WTC11 (cell line): ENCODE measurements around the gene TBC1D20. TPM values are rescaled to one million over a fixed set of nuclear protein-coding genes. Genes with fewer than 3 reads are reported as not detected.

Experiments
- ATF1 ChIP-seq: sonication (generic); formaldehyde crosslinking; IDR thresholded peaks from 2 replicates; pipeline ENCODE4 v1.8.1; 2023; ENCODE audit warnings: mild to moderate bottlenecking, moderate library complexity, missing genetic modification reagents
- ATF6 ChIP-seq: sonication (generic); formaldehyde crosslinking; IDR thresholded peaks from 2 replicates; pipeline ENCODE4 v1.8.1; 2023; ENCODE audit warnings: mild to moderate bottlenecking, missing genetic modification reagents
- CBFB ChIP-seq: sonication (generic); formaldehyde crosslinking; IDR thresholded peaks from 2 replicates; pipeline ENCODE4 v1.8.1; 2022; ENCODE audit warnings: mild to moderate bottlenecking, low read depth, missing genetic modification reagents
- CREM ChIP-seq: sonication (generic); formaldehyde crosslinking; IDR thresholded peaks from 2 replicates; pipeline ENCODE4 v1.8.1; 2022; ENCODE audit warnings: mild to moderate bottlenecking, missing genetic modification reagents, moderate library complexity
- CTCF ChIP-seq: fragments of 200-600 bp; IDR thresholded peaks from 2 replicates; pipeline ENCODE4 v1.8.0; 2022; ENCODE audit warnings: antibody characterized with exemption
- E2F4 ChIP-seq: sonication (generic); formaldehyde crosslinking; IDR thresholded peaks from 2 replicates; pipeline ENCODE4 v1.8.1; 2022; ENCODE audit warnings: low read depth, mild to moderate bottlenecking, moderate library complexity, missing genetic modification reagents, borderline replicate concordance
- ELF4 ChIP-seq: sonication (generic); formaldehyde crosslinking; IDR thresholded peaks from 2 replicates; pipeline ENCODE4 v1.8.1; 2022; ENCODE audit warnings: low read depth, mild to moderate bottlenecking, moderate library complexity, missing genetic modification reagents
- ETV6 ChIP-seq: sonication (generic); formaldehyde crosslinking; IDR thresholded peaks from 2 replicates; pipeline ENCODE4 v1.8.1; 2022; ENCODE audit warnings: mild to moderate bottlenecking, missing genetic modification reagents
- FOXJ3 ChIP-seq: sonication (generic); formaldehyde crosslinking; IDR thresholded peaks from 2 replicates; pipeline ENCODE4 v1.9.0; 2021; ENCODE audit warnings: missing genetic modification reagents, mild to moderate bottlenecking, borderline replicate concordance
- FOXP1 ChIP-seq: sonication (generic); formaldehyde crosslinking; IDR thresholded peaks from 2 replicates; pipeline ENCODE4 v1.8.0; 2022; ENCODE audit warnings: missing genetic modification reagents, mild to moderate bottlenecking, moderate library complexity, borderline replicate concordance
- GRHL2 ChIP-seq: fragments of 250-450 bp; sonication (Bioruptor Pico); IDR thresholded peaks from 2 replicates; pipeline ENCODE4 v1.8.0; 2022; ENCODE audit warnings: mild to moderate bottlenecking, moderate library complexity; ENCODE audit not compliant: insufficient replicate concordance, severe bottlenecking
- JUN ChIP-seq: sonication (generic); formaldehyde crosslinking; IDR thresholded peaks from 2 replicates; pipeline ENCODE4 v1.8.0; 2023; ENCODE audit warnings: mild to moderate bottlenecking, missing genetic modification reagents
- KAT7 ChIP-seq: sonication (generic); formaldehyde crosslinking; IDR thresholded peaks from 2 replicates; pipeline ENCODE4 v1.8.1; 2023; ENCODE audit warnings: missing genetic modification reagents, mild to moderate bottlenecking, borderline replicate concordance
- MLX ChIP-seq: sonication (generic); formaldehyde crosslinking; IDR thresholded peaks from 2 replicates; pipeline ENCODE4 v1.8.1; 2023; ENCODE audit warnings: mild to moderate bottlenecking, missing genetic modification reagents, moderate library complexity
- NFYB ChIP-seq: sonication (generic); formaldehyde crosslinking; conservative IDR thresholded peaks from 2 replicates; pipeline ENCODE4 v1.8.0; 2022; ENCODE audit warnings: low read depth, missing genetic modification reagents
- NR1H2 ChIP-seq: sonication (generic); formaldehyde crosslinking; IDR thresholded peaks from 2 replicates; pipeline ENCODE4 v1.9.0; 2021; ENCODE audit warnings: mild to moderate bottlenecking, moderate library complexity, missing genetic modification reagents
- OVOL2 ChIP-seq: fragments of 250-450 bp; sonication (Bioruptor Pico); IDR thresholded peaks from 2 replicates; pipeline ENCODE4 v1.9.0; 2021; ENCODE audit warnings: mild to moderate bottlenecking, borderline replicate concordance
- RORB ChIP-seq: fragments of 250-450 bp; sonication (Bioruptor Pico); IDR thresholded peaks from 2 replicates; pipeline ENCODE4 v1.9.0; 2021; ENCODE audit warnings: mild to moderate bottlenecking
- SOX15 ChIP-seq: fragments of 250-450 bp; sonication (Bioruptor Pico); IDR thresholded peaks from 2 replicates; pipeline ENCODE4 v1.9.0; 2021; ENCODE audit warnings: mild to moderate bottlenecking
- SP1 ChIP-seq: sonication (generic); formaldehyde crosslinking; conservative IDR thresholded peaks from 2 replicates; pipeline ENCODE4 v1.8.1; 2022; ENCODE audit warnings: missing genetic modification reagents
- TCF7 ChIP-seq: sonication (generic); formaldehyde crosslinking; IDR thresholded peaks from 2 replicates; pipeline ENCODE4 v1.8.0; 2022; ENCODE audit warnings: mild to moderate bottlenecking, low read depth, missing genetic modification reagents, moderate library complexity
- TEAD4 ChIP-seq: sonication (generic); formaldehyde crosslinking; IDR thresholded peaks from 2 replicates; pipeline ENCODE4 v1.8.0; 2022; ENCODE audit warnings: mild to moderate bottlenecking, missing genetic modification reagents
- ZNF671 ChIP-seq: fragments of 250-450 bp; sonication (Bioruptor Pico); IDR thresholded peaks from 2 replicates; pipeline ENCODE4 v1.8.0; 2021; ENCODE audit warnings: mild to moderate bottlenecking
- total RNA-seq: library from RNA; stranded (reverse); gene quantifications from 3 replicates; pipeline ENCODE4 v1.2.3, GENCODE V29; 2021
- TF ChIP-seq, protein P1 (sequence below): sonication (generic); formaldehyde crosslinking; IDR thresholded peaks from 2 replicates; pipeline ENCODE4 v1.8.1; 2022; ENCODE audit warnings: mild to moderate bottlenecking, missing genetic modification reagents, moderate library complexity, borderline replicate concordance
- TF ChIP-seq, protein P2 (sequence below): sonication (generic); formaldehyde crosslinking; IDR thresholded peaks from 2 replicates; pipeline ENCODE4 v1.8.1; 2023; ENCODE audit warnings: mild to moderate bottlenecking, missing genetic modification reagents, moderate library complexity
- TF ChIP-seq, protein P3 (sequence below): sonication (generic); formaldehyde crosslinking; IDR thresholded peaks from 2 replicates; pipeline ENCODE4 v1.8.1; 2023; ENCODE audit warnings: mild to moderate bottlenecking, moderate library complexity, missing genetic modification reagents
- TF ChIP-seq, protein P4 (sequence below): fragments of 250-450 bp; sonication (Bioruptor Pico); IDR thresholded peaks from 2 replicates; pipeline ENCODE4 v2.1.2; 2022; ENCODE audit warnings: mild to moderate bottlenecking, moderate library complexity

The TBC1D20 gene
- total RNA-seq, 1 experiment from 2014 or later, result 14.6 TPM

DNA sequence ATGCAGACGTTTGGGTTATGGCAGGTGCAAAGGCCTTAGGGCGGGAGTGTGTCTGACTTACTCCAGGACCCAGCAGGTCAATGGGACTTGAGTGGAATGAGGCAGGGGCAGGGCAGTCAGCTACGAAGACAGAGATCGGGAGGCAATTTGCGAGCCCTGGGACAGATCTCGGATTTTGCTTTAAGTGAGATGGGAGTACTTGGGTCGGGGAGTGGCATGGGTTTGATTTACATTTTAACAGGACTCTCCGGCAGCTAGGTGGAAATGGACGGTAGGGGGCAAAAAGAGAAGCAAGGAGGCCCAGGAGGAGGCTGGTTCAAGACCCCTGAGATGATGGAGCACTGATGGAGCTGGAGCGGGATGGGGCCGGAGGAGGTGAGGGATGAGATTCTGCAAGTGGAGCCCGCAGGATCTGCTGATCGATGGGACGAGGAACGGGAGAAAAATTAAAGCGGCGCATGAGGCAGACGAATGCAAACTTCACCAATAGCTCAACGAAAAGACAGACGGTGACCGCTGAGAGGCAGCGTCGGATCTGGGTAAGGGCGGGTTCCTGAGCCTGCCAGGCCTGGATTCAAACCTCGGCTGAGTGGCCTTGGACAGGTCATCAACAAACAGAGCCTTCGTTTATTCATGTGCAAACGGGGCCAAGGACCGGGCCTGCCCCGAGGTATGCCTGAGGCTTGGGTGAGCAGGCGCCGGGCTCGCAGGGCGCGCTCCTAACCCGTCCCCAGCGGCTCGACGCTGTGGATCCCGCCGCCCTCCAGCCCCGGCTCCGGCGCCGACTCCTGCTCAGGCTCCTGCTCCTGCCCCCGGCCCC lies 55.0 kb downstream of the TBC1D20 start (continued):
- TF ChIP-seq CTCF (no peak), ELF4 (CRISPR knock-in tag) (no peak), ATF1 (CRISPR knock-in tag) (no peak), NFYB (CRISPR knock-in tag) (no peak), SOX15 (no peak), RORB (CRISPR knock-in tag) (no peak), ZNF671 (no peak), JUN (CRISPR knock-in tag) (no peak), KAT7 (CRISPR knock-in tag) (0 out of 2 replicates have a peak, but pooled peaks have one; percentile 9), FOXJ3 (CRISPR knock-in tag) (no peak), GRHL2 (no peak), TEAD4 (no peak), FOXP1 (CRISPR knock-in tag) (no peak; the same call in 1 of the 2 replicates), CBFB (CRISPR knock-in tag) (no peak), MLX (no peak), ATF6 (CRISPR knock-in tag) (no peak), NR1H2 (no peak), SP1 (CRISPR knock-in tag) (peak; percentile 46), TCF7 (no peak), OVOL2 (CRISPR knock-in tag) (no peak), CREM (CRISPR knock-in tag) (no peak), ETV6 (CRISPR knock-in tag) (0 out of 2 replicates have a peak, but pooled peaks have one; percentile 7), E2F4 (CRISPR knock-in tag) (no peak)
- TF ChIP-seq, protein P1, sequence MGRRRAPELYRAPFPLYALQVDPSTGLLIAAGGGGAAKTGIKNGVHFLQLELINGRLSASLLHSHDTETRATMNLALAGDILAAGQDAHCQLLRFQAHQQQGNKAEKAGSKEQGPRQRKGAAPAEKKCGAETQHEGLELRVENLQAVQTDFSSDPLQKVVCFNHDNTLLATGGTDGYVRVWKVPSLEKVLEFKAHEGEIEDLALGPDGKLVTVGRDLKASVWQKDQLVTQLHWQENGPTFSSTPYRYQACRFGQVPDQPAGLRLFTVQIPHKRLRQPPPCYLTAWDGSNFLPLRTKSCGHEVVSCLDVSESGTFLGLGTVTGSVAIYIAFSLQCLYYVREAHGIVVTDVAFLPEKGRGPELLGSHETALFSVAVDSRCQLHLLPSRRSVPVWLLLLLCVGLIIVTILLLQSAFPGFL (CRISPR knock-in tag), result no peak
- TF ChIP-seq, protein P2, sequence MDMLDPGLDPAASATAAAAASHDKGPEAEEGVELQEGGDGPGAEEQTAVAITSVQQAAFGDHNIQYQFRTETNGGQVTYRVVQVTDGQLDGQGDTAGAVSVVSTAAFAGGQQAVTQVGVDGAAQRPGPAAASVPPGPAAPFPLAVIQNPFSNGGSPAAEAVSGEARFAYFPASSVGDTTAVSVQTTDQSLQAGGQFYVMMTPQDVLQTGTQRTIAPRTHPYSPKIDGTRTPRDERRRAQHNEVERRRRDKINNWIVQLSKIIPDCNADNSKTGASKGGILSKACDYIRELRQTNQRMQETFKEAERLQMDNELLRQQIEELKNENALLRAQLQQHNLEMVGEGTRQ (CRISPR knock-in tag), result no peak
- TF ChIP-seq, protein P3, sequence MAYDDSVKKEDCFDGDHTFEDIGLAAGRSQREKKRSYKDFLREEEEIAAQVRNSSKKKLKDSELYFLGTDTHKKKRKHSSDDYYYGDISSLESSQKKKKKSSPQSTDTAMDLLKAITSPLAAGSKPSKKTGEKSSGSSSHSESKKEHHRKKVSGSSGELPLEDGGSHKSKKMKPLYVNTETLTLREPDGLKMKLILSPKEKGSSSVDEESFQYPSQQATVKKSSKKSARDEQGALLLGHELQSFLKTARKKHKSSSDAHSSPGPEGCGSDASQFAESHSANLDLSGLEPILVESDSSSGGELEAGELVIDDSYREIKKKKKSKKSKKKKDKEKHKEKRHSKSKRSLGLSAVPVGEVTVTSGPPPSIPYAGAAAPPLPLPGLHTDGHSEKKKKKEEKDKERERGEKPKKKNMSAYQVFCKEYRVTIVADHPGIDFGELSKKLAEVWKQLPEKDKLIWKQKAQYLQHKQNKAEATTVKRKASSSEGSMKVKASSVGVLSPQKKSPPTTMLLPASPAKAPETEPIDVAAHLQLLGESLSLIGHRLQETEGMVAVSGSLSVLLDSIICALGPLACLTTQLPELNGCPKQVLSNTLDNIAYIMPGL, result peak; percentile 39; the same call in 1 of the 2 replicates
- TF ChIP-seq, protein P4, sequence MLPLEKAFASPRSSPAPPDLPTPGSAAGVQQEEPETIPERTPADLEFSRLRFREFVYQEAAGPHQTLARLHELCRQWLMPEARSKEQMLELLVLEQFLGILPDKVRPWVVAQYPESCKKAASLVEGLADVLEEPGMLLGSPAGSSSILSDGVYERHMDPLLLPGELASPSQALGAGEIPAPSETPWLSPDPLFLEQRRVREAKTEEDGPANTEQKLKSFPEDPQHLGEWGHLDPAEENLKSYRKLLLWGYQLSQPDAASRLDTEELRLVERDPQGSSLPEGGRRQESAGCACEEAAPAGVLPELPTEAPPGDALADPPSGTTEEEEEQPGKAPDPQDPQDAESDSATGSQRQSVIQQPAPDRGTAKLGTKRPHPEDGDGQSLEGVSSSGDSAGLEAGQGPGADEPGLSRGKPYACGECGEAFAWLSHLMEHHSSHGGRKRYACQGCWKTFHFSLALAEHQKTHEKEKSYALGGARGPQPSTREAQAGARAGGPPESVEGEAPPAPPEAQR (CRISPR knock-in tag), result no peak
